Keratinocyte (primary cell): ENCODE measurements around the gene CRELD1. TPM values are rescaled to one million over a fixed set of nuclear protein-coding genes. Genes with fewer than 3 reads are reported as not detected.

Experiments used
- DNase-seq: peaks from one replicate; pipeline ENCODE4 v3.0.0-alpha.2; 2011; ENCODE audit warnings: low read depth, missing footprints, low spot score
- FAIRE-seq: peaks from 2 replicates; lab custom pipeline; 2011; peaks lifted over from hg19 to GRCh38; lab: Jason Lieb, UNC
- H2AFZ ChIP-seq: 2 replicates; pipeline ENCODE4 v1.6.0; 2012; ENCODE audit warnings: low read length, control low read depth, inconsistent platforms; ENCODE audit not compliant: control insufficient read depth
- H3K27ac ChIP-seq: 2 replicates; pipeline ENCODE4 v1.5.1; 2011; ENCODE audit warnings: low read length; ENCODE audit not compliant: control insufficient read depth, insufficient read depth
- H3K27me3 ChIP-seq: 3 replicates; pipeline ENCODE4 v1.6.0; 2011; ENCODE audit warnings: low read length; ENCODE audit not compliant: control insufficient read depth, insufficient read depth; ENCODE audit errors: extremely low read depth
- H3K36me3 ChIP-seq, 2 experiments: 2 replicates in 1 of 2; 3 replicates in 1 of 2; pipeline ENCODE4 v1.5.1; 2011; ENCODE audit warnings: low read length in 2 of 2, mild to moderate bottlenecking in 1 of 2; ENCODE audit not compliant: control insufficient read depth in 2 of 2, insufficient read depth in 2 of 2; ENCODE audit errors: extremely low read depth in 1 of 2
- H3K4me1 ChIP-seq: 3 replicates; pipeline ENCODE4 v1.5.1; 2011; ENCODE audit warnings: low read length; ENCODE audit not compliant: control insufficient read depth, insufficient read depth; ENCODE audit errors: extremely low read depth
- H3K4me2 ChIP-seq: 3 replicates; pipeline ENCODE4 v1.6.0; 2011; ENCODE audit warnings: low read depth, low read length; ENCODE audit not compliant: control insufficient read depth, insufficient read depth; ENCODE audit errors: extremely low read depth
- H3K4me3 ChIP-seq, 3 experiments: fragments of 200-600 bp in 1 of 3; sonication (generic) in 1 of 3; 2 replicates in 2 of 3; 3 replicates in 1 of 3; pipeline ENCODE4 v1.5.1; 2011 to 2016; ENCODE audit warnings: low read length in 3 of 3, mild to moderate bottlenecking in 3 of 3, control low read depth in 2 of 3, inconsistent platforms in 1 of 3, low read depth in 1 of 3, mixed read lengths in 1 of 3, mixed run types in 1 of 3, moderate library complexity in 1 of 3; ENCODE audit not compliant: control insufficient read depth in 2 of 3, insufficient read depth in 2 of 3; ENCODE audit errors: extremely low read depth in 1 of 3
- H3K79me2 ChIP-seq: 2 replicates; pipeline ENCODE4 v1.6.0; 2012; ENCODE audit warnings: low read length; ENCODE audit not compliant: control insufficient read depth, insufficient read depth
- H3K9ac ChIP-seq: 3 replicates; pipeline ENCODE4 v1.6.0; 2011; ENCODE audit warnings: low read length; ENCODE audit not compliant: control insufficient read depth, insufficient read depth; ENCODE audit errors: extremely low read depth
- H3K9me1 ChIP-seq: 3 replicates; pipeline ENCODE4 v1.6.0; 2011; ENCODE audit warnings: low read length; ENCODE audit not compliant: control insufficient read depth, insufficient read depth; ENCODE audit errors: extremely low read depth
- H3K9me3 ChIP-seq: 2 replicates; pipeline ENCODE4 v1.5.1; 2012; ENCODE audit warnings: low read depth, low read length; ENCODE audit not compliant: control insufficient read depth
- H4K20me1 ChIP-seq: 3 replicates; pipeline ENCODE4 v1.6.0; 2011; ENCODE audit warnings: low read length; ENCODE audit not compliant: control insufficient read depth, insufficient read depth; ENCODE audit errors: extremely low read depth
- EZH2 ChIP-seq: IDR thresholded peaks from one replicate; pipeline ENCODE4 v1.6.1; 2012; ENCODE audit warnings: inconsistent platforms, mild to moderate bottlenecking, low read length, moderate library complexity
- dilution Hi-C: fragments of 300-500 bp; cut with MboI; formaldehyde crosslinking; loops from one replicate; pipeline ENCODE4 v1.7.0; 2020; ENCODE audit warnings: low sequenced_read_pairs; ENCODE audit not compliant: extremely low pct_ligation_motif_present
- polyA plus RNA-seq, 5 experiments: library from polyadenylated mRNA; depleted of rRNA in 3 of 5; stranded (reverse) in 3 of 5; stranded (forward) in 1 of 5; unstranded in 1 of 5; fragments of >200 nt; gene quantifications; 1 replicate in 1 of 5; 2 replicates in 3 of 5; 3 replicates in 1 of 5; pipeline versions ENCODE4 v1.2.1 to v1.2.3, GENCODE V29; 2011 to 2012; ENCODE audit warnings: missing spikeins in 2 of 5, low read depth in 1 of 5, low replicate concordance in 1 of 5
- TF ChIP-seq, protein P1 (sequence below), 3 experiments: IDR thresholded peaks in 1 of 3; conservative IDR thresholded peaks in 1 of 3; optimal IDR thresholded peaks in 1 of 3; 2 replicates in 2 of 3; 3 replicates in 1 of 3; pipeline versions ENCODE3 to v1.5.1; 2011; ENCODE audit warnings: low read length in 3 of 3, mild to moderate bottlenecking in 3 of 3, moderate library complexity in 2 of 3, control low read depth in 1 of 3, inconsistent platforms in 1 of 3; ENCODE audit not compliant: insufficient read depth in 2 of 3; ENCODE audit errors: extremely low read depth in 1 of 3

Gene CRELD1
- polyA plus RNA-seq, 1 donor (not counting 4 experiments of a cell fraction or from before 2014, with no cell fraction given), result 11.2 TPM

DNA sequence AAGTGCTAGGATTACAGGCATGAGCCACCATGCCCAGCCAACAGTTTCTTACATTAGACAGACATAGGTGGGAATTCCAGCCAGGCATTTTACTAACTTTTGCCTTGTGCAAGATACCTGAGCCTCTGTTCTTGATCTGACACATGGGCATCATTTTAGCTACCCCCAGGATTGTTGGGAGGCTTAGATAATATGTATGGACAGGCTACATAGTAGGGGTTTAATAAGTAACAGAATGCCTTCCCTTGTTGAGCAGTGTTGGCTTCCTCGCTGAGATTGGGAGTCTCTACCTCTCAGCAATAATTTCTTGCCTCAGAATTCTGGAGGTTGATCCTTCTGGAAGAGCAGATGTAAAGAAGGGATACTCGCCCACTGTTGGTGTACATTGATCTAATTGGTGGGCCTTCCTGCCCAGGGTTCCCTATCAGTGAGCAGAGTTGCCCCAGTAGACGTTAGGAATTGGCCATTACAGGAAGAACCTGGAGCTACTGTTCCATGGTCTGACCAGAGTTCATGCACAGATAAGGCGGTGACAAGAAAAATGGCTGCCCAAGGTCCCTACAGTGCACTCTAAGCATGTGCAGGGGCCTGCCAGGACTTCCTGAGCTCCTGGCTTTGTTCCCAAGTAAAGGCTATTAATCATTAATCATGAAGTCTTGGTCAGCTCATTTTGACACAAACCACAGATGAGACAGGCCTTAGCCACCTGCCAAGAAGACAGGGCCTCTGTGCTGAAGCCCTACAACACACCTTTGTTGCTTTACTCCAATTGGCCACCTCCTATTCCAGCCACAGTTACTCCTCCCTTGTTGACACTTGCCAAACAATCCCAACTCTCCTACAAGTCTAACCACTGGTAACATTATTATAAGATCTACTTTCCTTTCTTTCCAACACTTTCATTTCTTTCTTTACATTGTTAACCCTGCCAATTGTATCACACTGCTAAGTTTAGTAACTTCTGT lies 35.9 kb upstream of the CRELD1 start:
- Histone ChIP-seq H3K79me2 (peaks cover 4% of the 10 kb centered on the region), H3K9me3 (no peaks in the 10 kb centered on the region), H3K4me2 (peak overlapping the region; percentile 33), H3K9ac (no peak overlapping the region), H3K36me3 (peaks cover 4 to 6% of the 10 kb centered on the region in 2 experiments), H2AFZ (no peak overlapping the region), H3K27ac (peak overlapping the region; percentile 27), H3K4me1 (peaks cover 46% of the 10 kb centered on the region), H3K27me3 (no peaks in the 10 kb centered on the region), H3K4me3 (no peak overlapping the region), H3K9me1 (peaks cover 7% of the 10 kb centered on the region), H4K20me1 (no peaks in the 10 kb centered on the region)
- FAIRE-seq, result peak; percentile 36
- dilution Hi-C loops, result no loop called here
- DNase-seq, result peak; percentile 77
- TF ChIP-seq EZH2, result no peak
- TF ChIP-seq, protein P1, sequence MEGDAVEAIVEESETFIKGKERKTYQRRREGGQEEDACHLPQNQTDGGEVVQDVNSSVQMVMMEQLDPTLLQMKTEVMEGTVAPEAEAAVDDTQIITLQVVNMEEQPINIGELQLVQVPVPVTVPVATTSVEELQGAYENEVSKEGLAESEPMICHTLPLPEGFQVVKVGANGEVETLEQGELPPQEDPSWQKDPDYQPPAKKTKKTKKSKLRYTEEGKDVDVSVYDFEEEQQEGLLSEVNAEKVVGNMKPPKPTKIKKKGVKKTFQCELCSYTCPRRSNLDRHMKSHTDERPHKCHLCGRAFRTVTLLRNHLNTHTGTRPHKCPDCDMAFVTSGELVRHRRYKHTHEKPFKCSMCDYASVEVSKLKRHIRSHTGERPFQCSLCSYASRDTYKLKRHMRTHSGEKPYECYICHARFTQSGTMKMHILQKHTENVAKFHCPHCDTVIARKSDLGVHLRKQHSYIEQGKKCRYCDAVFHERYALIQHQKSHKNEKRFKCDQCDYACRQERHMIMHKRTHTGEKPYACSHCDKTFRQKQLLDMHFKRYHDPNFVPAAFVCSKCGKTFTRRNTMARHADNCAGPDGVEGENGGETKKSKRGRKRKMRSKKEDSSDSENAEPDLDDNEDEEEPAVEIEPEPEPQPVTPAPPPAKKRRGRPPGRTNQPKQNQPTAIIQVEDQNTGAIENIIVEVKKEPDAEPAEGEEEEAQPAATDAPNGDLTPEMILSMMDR (optimal IDR thresholded peaks at IDR 0.05 in 1 of 3, IDR thresholded peaks at IDR 0.05 in 1 of 3, conservative IDR thresholded peaks at IDR 0.05 in 1 of 3; ENCODE audit: extremely low read depth in 1 of 3, insufficient read depth in 2 of 3, low read length in 3 of 3), result no peak

DNA sequence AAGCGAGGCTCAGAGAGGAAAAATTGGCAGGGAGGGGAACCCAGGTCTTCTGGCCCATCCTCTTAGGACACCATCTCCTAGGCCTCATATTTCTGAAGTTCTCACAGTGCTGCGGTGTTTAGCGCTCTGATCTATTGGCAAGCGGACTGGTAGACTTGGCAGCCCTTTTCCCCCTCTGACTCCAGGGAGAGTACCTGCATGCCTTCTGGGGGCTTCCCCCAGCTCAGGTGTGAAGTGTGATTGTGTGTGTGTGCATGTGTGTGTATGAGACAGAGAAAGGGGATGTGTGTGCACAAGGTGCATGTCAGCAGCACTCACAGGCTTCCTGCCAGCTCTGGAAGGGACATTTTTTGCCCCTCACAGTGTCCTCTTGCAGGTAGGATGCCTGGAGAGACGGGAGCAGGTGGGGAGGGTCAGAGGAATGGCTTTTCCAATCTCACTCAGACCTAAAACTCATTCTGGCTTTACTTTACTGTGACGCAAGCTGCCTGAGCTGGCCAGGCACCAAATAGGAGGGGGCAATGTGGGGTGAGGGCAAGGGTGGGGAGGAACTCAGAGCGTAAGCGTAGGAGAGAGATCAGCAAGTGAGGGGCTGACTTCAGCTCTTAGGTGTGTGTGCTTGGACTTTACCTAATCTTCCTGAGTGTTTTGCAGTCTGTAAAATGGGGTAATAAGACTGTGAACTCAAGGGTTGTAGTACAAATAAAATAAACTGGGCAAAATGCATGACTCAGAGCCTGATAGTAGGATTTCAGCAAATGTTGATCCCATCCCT lies 35.0 kb upstream of the CRELD1 start:
- peak overlapping the region; percentile 33 for H3K4me2 ChIP-seq
- peaks cover 0 to 4% of the 10 kb centered on the region in 2 experiments for H3K36me3 ChIP-seq
- TF ChIP-seq, protein P1 (optimal IDR thresholded peaks at IDR 0.05 in 1 of 3, IDR thresholded peaks at IDR 0.05 in 1 of 3, conservative IDR thresholded peaks at IDR 0.05 in 1 of 3; ENCODE audit: extremely low read depth in 1 of 3, insufficient read depth in 2 of 3, low read length in 3 of 3), result no peak
- TF ChIP-seq EZH2, result no peak
- H3K9ac ChIP-seq, result no peak overlapping the region
- FAIRE-seq (no peak), DNase-seq (no peak)
- no peak overlapping the region for H3K4me3 ChIP-seq
- H3K27ac ChIP-seq, result peak overlapping the region; percentile 27
- dilution Hi-C loops, result no loop called here
- peaks cover 53% of the 10 kb centered on the region for H3K4me1 ChIP-seq
- H4K20me1 ChIP-seq, result no peaks in the 10 kb centered on the region
- H3K9me1 ChIP-seq, result peaks cover 7% of the 10 kb centered on the region
- H3K79me2 ChIP-seq, result no peaks in the 10 kb centered on the region
- H2AFZ ChIP-seq, result no peak overlapping the region
- H3K27me3 ChIP-seq, result no peaks in the 10 kb centered on the region
- no peaks in the 10 kb centered on the region for H3K9me3 ChIP-seq
